ENCODE results near the gene CDKN1B.

Gene CDKN1B

DNA sequence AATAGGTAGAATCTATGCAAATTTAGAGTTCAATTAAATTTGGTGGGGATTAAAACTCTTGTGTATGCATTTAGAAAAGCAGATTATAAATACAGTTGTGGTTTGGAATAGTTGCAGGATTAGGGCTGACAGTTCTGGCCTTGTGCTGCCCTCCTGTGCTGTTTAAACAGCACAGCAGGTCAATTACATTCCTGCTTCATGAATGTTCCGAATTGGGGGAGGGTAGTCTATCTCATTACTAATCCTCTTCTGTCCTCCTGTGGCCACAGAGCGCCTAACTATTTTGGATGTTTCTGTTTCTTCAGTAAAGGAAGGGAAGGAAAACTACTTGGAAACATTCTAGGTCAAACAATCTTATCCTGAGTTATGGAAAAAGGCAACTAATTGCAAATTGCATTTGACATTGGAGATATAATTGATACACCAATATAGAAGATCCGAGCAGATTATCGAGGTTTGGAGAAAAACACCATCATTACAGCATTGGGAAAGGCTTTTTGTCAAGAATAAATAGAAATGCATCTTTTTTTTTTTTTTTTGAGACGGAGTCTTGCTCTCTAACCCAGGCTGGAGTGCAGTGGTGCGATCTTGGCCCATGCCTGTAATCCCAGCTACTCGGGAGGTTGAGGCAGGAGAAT, 12.5 kb upstream of the CDKN1B start:
- no peak for DNase-seq

DNA sequence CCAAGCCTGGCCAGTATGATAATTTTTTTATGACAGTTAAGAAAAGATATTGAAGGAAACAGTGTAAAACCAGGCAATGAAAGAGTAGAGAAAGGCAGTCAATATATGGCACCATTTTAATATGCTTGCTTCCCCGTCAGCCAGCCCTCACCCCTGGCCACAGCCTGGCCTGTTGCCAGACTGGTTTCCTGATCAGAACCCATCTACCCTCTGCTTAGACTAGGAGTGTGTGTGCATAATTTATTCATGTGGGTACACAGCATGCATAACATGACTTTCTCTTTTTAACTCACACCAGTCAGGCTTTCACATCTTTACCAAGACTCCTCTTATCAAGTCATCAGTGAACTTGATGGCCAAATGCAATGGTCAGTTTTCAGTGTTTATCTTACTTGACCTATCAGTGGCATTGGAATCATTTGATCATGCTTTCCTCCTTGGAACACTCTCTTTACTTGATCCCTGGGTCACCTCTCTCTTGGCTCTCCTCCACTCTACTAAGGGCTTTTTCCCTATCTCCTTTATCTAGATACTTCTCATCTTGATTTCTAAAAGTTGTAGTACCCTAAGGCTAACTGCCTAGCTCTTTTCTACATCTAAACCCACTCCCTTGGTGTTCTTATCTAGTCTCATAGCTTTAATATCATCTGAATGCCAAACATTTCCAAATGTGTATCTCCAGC, 11.2 kb upstream of the CDKN1B start:
- peak; percentile 35 for DNase-seq

GRCh38 chr12:12713932-12714275, 3.3 kb upstream of the CDKN1B start:
- no peak for DNase-seq

DNA sequence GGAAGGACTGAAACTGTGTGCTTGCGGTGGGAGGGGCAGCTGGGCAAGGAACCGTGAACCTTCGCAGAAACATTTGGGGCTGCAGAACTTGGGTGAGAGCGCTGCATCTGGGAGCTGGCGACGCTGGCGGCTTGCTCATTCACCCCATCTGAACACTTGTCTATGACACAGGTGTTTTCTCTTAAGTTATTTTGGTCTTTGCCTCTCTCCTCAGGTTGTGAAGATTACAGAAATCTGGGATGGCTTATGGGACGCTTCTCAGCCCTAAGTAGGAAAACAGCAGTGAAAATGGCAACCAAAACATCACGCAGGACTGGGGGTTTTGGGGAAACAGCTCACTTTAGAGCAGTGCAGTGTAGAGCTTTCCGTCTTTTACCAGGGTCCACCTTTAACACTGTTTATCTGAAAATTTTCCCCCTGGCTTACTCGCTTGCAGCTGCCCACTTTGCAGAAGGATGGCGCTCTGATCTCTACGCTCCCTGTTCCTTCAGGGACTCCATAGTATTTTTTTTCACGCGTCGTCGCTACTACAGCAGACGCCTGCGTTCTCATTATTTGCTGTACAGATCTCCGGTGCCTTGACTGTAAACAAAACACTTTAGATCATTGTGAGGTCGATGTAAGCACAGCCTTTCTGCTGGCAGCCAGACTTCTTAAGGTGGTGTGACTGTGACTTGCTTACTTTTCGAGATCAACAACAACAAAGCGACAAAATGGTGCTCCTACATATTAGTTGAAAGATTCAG, 2.7 kb upstream of the CDKN1B start:
- DNase-seq: peak; percentile 34

DNA sequence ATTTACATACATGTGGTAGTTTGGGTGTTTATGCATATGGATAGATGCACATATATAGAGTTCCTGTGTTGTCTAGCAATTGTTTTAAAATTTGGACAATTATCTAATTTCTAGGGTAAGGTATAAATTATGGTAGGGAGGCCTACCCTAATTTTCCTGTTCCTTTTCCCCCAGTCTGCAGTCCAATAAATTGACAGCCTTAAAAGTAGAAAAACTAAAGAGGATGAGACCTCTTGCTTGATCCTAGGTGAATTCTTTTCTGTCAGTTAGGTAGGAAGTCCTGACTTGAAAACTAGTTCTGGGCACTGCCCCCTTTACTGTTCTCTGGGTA, 2.1 kb upstream of the CDKN1B start:
- DNase-seq: no peak

DNA sequence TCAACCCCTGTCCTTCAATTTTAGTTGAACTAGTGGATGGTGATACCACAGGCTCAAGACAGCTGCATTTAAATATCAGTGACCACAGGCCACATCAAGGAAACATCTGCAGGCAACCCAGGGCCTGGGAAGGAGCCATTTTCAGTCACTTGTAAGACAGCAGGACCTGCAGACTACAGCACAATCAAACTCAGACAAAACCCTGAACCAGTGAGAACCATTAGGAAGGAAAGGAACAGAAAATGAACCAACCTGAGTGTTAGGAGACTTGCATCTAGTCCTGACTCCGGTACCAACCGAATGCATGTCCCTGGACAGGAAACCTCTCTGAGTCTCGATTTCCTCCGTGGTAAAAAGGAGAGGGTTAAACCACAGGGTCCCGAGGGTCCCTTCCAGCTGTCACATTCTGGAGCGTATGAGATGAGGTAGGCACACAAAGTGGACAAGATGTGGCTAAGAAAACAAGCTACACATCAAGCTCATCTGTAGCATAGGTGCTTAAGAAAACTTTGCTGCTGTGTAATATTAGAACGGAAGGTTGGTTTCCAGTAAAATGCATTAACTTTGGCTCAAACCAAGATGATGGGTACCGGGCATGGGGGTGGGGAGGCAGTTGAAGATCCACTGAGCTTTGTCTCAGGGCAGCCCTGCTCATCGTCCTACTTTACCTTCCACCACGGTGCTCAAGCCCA, 1.6 kb upstream of the CDKN1B start:
- peak; percentile 26 for DNase-seq

- no peak for DNase-seq
Measured at GRCh38 chr12:12716151-12716792, 896 bp upstream of the CDKN1B start.

DNA sequence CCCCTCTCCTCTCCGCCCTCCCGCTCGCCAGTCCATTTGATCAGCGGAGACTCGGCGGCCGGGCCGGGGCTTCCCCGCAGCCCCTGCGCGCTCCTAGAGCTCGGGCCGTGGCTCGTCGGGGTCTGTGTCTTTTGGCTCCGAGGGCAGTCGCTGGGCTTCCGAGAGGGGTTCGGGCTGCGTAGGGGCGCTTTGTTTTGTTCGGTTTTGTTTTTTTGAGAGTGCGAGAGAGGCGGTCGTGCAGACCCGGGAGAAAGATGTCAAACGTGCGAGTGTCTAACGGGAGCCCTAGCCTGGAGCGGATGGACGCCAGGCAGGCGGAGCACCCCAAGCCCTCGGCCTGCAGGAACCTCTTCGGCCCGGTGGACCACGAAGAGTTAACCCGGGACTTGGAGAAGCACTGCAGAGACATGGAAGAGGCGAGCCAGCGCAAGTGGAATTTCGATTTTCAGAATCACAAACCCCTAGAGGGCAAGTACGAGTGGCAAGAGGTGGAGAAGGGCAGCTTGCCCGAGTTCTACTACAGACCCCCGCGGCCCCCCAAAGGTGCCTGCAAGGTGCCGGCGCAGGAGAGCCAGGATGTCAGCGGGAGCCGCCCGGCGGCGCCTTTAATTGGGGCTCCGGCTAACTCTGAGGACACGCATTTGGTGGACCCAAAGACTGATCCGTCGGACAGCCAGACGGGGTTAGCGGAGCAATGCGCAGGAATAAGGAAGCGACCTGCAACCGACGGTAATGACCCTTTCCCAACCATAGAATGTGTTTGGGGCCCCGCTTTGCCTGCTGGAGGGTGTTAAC, 615 bp downstream of the CDKN1B start:
- no peak for DNase-seq

- DNase-seq: peak; percentile 20
Measured at GRCh38 chr12:12718381-12718759, 1.2 kb downstream of the CDKN1B start.

DNA sequence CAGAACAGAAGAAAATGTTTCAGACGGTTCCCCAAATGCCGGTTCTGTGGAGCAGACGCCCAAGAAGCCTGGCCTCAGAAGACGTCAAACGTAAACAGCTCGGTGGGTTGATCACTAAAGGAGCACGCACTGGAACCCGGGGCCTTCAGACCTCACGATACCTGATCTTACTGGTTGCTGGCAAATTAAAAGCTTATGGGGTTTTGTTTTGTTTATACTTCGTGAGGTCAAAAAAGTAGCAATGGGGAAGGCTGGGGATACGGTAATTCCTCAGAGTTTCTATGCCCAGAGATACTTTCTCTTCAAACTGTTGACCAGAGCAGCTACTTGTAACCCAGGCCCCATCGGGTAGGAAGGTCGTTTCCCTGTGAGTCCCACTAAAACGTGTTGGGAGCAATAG, 1.7 kb downstream of the CDKN1B start:
- DNase-seq: no peak

- no peak for DNase-seq
Measured at GRCh38 chr12:12719496-12719895, 2.3 kb downstream of the CDKN1B start.

DNA sequence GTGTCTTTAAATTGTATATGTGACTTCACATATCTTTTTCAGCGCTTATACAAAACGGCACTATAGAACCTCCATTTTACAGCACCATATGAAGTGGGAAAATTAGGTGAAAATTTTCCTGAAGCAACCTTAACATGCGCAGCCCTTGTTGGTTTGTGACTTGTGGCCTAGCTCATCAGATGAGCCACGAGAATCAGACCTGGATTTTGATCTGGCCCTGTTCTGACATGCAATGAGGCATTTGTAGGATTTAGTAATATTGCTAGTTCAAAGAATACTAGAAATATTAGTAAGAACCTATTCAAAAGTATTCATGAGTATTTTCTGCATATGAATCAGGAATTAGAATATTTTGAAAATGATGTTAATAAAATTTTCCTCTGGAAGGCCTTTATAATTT, 2.9 kb downstream of the CDKN1B start:
- no peak for DNase-seq

GRCh38 chr12:12720672-12721161, 3.5 kb downstream of the CDKN1B start:
- no peak for DNase-seq

- no peak for DNase-seq
Measured at GRCh38 chr12:12721176-12721751, 4.1 kb downstream of the CDKN1B start.

GRCh38 chr12:12721814-12722434, 4.8 kb downstream of the CDKN1B start:
- DNase-seq: no peak

- no peak for DNase-seq
Measured at GRCh38 chr12:12722435-12723148, 5.4 kb downstream of the CDKN1B start.

DNA sequence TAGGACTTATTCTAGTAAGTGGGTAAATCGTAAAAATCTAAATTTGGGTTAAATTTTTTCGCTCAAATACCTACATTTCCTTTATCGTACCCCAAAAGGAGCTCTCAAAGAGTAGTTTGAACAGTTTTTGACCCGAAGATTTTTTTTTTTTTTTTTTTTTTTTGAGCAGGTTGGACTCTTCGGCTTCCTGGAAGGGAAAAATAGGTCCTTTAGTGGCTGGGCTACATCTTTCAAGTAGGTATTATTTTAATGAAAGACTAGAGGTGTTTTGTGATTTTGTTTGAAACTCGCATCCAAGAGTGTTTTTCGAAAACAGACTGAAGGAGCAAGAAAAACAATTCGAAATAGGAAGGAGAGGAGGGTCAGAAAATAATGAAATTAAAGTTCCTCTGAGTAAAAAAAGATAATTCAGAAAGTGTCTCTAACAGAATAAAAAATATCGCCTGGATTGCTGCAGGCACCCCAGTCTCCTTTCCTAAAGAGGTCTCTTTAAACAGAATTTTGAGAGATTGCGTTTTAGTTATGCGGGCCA, 6.0 kb downstream of the CDKN1B start:
- DNase-seq: no peak

- DNase-seq: peak; percentile 41
Measured at GRCh38 chr12:12723681-12724420, 6.7 kb downstream of the CDKN1B start.

DNA sequence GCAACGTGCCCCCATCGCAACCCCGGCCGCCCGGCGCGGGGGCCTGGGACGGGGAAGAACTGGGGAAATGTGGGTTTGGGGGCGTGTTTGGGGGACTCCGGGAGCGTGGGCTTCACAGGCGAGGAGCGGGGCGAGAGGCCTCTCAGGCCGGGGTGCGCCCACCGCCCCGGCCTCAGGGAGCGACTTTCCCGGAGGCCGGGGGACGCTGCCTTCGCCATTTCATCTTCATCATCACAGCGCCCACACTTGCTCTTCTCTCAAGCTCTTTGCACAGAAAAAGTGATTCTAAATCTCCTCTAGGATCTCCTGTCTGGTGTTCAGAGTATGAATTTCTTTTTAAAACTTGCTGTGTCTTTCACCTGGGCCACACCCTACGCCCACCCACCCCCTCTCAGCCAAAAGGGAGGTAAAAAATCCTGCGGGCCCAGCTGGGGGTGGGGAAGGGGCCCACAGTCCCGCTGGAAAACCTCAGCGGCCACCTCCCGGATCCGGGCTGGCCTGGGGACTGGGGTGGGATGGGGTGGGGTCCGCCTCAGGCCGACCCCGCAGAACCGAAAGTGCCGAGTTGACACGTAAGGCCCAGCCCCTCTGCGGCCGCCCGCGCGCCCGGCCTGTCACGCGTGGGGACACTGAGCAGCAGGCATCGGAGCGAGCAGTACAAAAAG, 7.4 kb downstream of the CDKN1B start:
- no peak for DNase-seq
